TTC549 (cell line): Measurements from ENCODE around the gene RRP9.
"Not testable (repeated sequence)": the region's sequence is repeated elsewhere in the genome, so short reads cannot be mapped to it uniquely, and the experiment has no call there.

ENCODE experiments used
- FAIRE-seq: peaks from 2 replicates; lab custom pipeline; 2012; peaks lifted over from hg19 to GRCh38; lab: Jason Lieb, UNC

The RRP9 gene

DNA sequence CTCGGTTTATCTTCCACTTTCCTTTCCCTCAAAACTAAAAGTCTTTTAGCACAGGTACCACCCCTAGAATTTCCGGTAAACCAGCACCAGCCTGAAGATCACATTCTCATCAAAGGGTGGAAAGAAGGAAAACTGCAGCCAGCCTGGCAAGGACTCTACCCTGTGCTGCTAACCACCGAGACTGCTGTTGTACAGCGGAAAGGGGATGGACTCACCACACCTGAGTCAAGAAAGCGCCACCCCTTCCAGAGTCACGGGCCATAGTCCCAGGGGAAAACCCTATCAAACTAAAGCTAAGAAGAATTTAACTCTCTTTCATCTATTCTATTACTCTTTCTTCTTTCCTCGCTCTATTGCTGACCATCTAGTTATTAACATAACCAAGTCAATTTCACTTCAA is 41.7 kb downstream of the RRP9 start:
- FAIRE-seq, result not testable (repeated sequence)

DNA sequence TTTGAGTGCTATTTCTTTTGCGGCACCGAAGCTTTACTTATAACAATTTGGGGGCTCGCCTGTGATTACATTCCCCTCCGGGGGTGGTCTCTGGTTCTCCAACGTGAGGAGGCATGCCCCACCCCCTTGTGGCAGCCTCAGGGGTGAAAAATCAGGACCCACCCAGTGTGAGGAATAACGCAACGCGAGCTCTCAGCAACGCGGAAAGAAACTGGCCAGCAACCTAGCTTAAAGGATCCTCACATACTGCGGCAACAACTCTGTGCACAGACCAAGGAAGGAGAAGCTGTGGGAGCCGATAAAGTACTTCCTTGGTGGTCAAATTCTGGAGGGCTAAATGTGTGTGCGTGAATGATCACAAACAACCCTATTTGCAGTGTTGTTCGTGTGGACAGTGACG is 44.3 kb downstream of the RRP9 start:
- no peak for FAIRE-seq

DNA sequence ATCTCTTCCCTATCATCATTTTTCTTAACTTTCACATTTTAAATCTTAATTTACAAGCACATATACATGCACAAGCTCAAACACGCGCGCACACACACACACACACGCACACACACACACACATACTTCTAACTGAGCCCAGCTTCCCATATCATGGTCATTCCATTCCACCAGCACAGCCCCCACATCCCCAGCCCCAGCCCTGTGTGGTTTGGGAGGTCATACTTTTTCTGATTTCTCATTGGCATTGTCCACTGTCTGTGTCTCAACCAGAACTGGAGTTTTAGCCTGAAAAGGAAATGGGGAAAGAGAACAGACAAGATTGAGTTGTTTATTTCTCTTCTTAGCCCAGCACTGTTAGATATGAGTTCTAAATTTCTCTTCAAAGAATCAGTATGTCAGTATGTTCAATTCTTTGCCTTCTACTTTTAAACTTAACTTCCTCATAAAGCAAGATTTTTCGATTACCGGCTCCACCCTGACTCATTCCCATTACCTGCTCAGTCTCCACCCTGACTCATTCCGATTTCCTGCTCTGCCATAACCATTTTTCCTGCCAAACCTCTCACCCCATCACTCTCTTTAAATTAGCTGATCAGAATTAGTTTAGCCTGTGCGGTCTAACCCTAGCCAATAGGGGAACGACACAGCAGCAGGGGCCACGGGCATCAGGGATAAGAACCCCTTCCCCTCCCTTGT is 44.9 kb downstream of the RRP9 start:
- FAIRE-seq, result no peak

DNA sequence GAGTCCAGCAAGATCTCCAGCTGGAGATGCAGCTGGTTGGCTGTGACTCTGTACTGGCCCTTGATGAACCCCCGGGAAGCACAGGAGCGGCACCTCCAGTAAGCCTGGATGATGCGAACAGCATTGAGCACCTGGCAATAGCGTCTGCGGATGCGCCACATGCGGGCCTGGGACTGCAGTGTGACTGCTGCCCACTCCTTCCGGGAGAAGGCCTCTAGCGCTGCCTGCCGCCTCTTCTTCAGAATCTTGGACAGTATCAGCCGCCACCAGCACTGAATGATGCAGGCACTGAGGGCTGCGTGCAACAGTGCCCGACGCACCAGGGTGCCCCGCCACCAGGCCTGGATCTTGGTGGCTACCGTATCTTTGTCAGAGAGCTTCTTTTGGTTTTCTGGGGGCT is 46.8 kb downstream of the RRP9 start:
- FAIRE-seq, result no peak

DNA sequence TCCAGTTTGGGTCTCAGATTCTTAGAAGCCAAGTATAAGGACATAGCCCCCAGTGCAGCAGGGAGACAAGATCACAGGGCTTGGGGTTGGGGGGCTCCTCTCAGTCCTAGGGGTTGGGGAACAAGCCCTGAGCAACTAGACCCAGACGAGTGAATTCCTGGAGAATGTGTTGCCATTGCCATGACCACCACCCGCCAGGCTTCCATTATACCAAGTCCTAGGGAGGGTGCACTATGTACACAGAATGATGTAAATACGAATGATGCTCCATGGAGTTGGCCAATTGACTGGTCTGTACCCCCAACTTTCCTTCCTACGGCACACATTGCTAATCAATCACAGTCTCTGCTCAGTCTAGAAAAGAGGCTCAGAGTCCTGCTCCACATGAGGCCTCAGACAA is 47.3 kb downstream of the RRP9 start:
- no peak for FAIRE-seq

DNA sequence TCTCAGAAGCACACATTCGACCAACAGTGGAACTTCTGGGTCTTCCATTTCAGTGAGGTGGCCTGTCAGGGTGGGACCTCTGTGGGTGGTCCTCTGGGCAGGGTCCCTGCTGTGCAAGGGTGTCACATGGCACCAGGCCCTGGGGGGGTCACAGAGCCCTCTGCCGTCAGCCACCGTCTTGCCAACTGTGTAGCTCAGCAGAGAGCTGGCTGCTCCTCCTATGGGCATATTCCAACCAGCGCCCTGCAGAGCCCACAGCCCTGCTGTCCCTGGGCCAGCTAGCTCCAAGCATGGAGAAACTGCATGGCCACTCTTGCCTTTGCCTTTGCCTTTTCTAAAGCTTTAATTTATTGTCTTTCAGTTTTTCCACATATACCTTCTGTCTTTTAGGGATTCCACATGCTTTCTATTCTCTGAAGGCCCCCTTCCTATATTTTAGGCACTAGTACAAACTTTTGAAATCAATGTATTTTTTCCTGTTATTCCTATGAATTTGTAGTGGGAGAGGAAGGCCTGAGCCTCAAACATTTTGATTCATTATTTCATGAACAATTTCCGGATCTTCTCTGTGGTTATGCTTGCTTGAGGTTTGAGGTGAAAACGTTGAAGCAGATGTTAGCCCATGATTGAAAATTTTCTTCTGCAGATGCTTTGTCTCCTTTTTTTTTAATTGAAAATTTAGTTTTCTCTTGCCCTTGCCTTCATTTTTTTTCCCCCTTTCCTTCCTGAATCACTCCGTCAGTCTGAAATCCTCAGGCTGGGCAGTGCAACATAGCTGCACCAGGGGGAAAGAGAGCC is 50.3 kb downstream of the RRP9 start:
- FAIRE-seq, result no peak

DNA sequence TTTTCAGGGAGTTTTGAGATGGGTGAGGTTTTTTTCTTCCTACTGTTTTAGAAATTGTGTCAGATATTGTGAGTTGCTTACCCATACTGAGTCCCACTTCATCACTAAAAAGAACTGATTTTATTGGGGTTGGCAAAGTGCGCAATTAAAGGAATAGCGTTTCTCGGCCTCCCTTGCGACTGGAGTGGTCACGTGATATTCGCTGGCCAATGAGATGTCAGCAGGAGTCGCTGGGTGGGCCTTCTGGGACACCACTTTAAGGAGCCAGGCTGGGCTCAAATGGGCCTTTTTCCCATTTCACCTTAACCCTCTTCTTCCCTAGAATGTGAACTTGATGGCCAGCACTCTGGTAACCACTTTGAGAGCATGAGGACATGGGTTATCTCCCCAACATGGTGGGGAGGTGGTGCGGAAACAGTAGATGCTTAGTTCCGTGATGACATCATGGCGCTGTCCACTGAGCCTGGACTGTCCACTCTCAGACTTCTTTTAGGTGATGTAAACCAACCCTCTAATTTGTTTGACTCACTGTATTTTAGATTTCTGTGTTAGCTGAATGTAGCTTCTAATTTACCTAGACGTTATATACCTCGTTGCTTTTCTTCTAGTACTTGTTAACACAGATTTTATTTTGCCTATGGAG is 53.1 kb downstream of the RRP9 start:
- no peak for FAIRE-seq

DNA sequence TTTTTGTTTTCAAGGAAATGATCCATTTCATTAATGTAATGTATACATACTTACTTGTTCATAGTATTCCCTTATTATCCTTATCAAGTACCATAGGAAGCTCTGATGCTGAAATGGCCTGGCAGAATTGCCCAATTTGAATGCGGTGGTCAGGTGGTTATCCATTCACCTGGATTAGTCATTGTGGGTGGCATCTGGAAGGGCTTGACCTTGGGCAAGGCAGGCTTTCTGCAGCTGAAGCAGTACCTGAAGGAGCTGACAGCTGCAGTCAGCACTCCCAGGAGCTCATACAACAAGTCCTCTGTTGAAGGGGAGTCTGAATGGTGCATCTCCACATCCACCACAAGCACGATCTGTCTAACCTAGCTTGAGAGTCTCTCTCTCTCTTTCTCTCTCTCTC is 54.1 kb downstream of the RRP9 start:
- no peak for FAIRE-seq

DNA sequence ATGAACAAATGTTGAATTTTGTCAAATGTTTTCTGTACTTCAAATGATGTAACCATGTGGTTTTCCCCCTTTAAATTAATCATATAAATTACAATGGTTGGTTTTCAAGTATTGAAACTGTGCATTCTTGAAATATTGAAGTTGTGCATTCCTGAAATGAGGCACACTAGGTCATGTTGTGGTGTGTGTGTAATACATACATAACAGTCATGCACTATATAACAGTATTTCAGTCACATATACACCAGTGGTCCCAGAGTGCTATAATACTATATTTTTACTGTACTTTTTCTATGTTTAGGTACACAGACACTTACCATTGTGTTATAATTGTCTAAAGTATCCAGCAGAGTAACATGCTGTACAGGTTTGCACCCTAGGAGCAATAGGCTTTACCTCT is 55.3 kb downstream of the RRP9 start:
- FAIRE-seq, result no peak
